Stimulated activated CD4-positive, alpha-beta T cell treated with anti-CD3 and anti-CD28 coated beads, Interleukin-15, amount 100 ng/mL, for 24 hours (primary cell): ENCODE measurements around the gene RPS24.
A peak's percentile ranks its signal among the peaks of the same experiment; 100 is the strongest.
"Not testable (repeated sequence)": the region's sequence is repeated elsewhere in the genome, so short reads cannot be mapped to it uniquely, and the experiment has no call there.

ENCODE experiments used
- DNase-seq: peaks from one replicate; pipeline ENCODE4 v3.0.0-alpha.2; 2020

RPS24 gene

DNA sequence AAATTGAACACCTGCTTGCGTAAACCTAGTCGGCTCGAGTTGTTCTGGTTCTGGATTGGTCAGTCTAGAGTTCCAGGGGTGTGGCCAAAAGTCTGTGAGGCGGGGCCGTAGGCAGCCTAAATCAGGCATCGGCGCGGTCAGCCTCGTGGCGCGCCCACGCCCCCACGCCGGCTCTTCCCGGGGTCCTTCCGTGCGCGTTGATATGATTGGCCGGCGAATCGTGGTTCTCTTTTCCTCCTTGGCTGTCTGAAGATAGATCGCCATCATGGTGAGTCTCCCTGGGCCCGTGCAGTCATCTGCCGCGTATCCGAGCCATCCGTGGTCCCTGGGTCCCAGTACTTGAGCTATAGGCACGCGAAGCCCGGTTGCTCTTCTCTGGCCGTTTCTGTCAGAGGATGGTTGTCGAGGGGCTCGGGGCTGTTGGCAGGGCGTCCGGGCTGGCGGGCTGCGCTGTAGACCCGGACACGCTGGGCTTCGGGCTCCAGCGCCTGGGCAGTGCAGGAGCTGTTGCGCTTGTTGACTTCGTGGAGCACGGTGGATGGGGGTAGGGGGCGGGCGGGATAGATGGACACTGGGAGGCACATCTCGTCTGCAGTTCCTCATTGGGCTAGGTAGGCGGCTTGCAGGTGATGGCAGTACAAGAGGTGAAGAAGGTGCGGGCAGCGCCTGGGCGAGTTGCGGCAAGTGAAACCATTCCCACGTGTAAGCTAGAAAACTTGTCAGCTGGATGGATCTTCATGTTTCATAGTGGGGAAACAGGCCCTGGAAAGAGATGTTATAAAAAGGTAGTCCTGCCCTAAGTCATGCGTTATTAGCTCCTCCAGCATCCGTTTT, at the start of gene RPS24:
TSS of gene RPS24 (plus strand) at position 227 of the 834 bp plus-strand sequence. CDS start at position 266, 39 bp downstream.
- peak; percentile 95 for DNase-seq

DNA sequence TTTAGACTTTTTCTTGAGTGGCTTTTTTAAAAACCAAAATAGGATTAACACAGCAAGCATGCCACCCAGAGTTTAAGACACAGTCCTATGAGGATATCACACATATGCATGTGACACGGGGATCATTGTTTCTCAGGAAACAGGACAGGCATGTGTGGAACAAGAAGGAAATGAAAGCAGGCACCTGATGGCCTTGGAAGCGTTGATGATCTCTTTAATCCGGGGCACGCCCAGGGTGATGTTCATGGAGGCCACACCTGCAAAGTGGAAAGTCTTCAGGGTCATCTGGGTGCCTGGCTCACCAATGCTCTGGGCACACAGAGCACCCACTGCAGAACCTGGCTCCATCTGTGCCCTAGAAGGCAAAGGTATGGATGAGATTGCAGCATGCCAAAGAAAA, 48.7 kb upstream of the RPS24 start:
- DNase-seq: no peak

DNA sequence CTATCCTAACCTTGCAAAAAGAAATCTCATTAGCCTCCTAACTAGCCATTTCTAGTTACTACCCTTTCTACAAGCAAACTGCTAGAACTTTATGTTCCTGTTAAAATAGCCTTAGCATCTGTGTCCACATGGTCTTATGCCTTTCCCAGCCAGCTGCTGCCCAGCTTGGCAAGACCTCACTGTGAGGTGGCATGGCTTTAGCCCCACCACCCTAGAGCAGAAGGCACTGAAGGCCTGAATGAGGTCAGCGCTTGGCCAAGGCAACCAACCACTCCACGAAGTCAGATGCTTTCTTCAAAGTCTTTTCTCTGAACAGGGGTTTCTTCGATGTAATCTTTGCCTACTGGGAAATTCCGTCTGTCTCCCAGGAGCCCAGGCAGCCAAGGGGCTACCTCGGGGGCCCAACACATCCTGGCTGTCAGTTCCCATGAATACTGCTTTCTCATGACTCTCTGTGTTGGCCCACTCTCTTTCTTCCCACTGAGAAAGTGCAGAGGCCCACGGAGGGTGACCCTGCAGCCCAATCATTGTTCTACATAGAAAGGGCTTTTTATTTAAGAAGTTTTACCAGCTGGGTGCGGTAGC, 45.9 kb upstream of the RPS24 start:
- no peak for DNase-seq

- DNase-seq: no peak
Measured at GRCh38 chr10:77989081-77989724, 44.5 kb upstream of the RPS24 start.

GRCh38 chr10:77993620-77994019, 40.0 kb upstream of the RPS24 start:
- no peak for DNase-seq

DNA sequence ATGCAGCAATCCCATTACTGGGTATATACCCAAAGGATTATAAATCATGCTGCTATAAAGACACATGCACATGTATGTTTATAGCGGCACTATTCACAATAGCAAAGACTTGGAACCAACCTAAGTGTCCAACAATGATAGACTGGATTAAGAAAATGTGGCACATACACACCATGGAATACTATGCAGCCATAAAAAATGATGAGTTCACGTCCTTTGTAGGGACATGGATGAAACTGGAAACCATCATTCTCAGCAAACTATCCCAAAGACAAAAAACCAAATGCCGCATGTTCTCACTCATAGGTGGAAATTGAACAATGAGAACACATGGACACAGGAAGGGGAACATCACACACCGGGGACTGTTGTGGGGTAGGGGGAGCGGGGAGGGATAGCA, 34.9 kb upstream of the RPS24 start:
- not testable (repeated sequence) for DNase-seq

GRCh38 chr10:78000206-78000605, 33.5 kb upstream of the RPS24 start:
- DNase-seq: no peak

GRCh38 chr10:78000956-78001472, 32.6 kb upstream of the RPS24 start:
- no peak for DNase-seq

GRCh38 chr10:78002541-78003288, 30.9 kb upstream of the RPS24 start:
- DNase-seq: no peak

DNA sequence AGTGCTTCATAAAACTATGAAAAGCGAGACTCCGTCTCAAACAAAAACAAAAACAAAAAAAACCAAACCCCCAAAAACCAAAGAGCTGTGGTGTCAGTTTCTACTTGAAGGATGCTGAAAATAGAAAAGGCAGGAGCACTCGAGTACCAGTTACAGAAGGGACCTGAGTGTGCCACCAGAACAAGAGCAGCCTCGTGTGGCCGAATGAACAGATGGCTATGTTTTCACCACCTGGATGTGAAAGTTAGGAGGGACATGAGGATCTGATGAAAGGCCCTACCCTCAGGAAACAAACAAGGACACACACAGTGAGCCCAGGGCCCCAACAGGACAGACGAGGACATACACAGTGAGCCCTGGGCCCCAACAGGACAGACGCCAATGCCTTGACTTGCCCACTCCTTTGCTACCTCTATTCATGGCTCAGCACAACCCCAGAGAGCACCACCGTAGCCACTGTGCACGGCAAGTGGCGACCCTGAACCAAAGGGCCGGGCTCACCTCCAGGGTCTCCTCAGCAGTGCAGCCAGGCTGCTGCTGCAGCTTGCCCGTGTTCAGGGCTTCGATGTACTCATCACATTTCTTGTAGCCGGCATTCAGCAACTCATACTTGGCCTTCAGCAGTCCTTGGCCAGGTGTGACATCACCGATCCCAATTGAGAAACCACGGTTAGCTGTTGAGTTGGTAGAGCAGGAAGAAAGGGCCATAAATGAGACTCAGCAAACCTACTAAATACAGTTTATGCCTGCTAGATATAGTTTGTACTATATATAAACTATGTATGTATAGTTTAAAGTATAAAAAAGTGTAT, 29.2 kb upstream of the RPS24 start:
- DNase-seq: no peak

DNA sequence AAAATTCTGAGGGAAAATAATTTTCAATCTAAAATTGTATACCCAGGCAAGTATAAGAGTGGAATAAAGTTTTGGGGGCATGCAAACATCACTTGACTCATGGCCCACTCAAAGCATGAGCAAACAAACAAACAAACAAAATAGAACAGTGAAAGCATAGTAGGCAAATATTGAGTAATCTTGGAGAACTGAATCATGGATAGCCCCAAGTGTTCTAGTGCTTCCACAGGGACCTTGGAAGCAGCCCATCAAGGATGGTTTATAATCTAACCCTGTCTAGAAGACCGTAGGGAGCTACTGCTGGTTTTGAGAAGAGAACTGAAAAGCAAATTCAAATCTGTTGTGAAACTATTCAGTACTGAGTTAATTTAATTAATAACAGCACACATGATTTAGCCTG, 26.5 kb upstream of the RPS24 start:
- no peak for DNase-seq

- no peak for DNase-seq
Measured at GRCh38 chr10:78009662-78010061, 24.0 kb upstream of the RPS24 start.

DNA sequence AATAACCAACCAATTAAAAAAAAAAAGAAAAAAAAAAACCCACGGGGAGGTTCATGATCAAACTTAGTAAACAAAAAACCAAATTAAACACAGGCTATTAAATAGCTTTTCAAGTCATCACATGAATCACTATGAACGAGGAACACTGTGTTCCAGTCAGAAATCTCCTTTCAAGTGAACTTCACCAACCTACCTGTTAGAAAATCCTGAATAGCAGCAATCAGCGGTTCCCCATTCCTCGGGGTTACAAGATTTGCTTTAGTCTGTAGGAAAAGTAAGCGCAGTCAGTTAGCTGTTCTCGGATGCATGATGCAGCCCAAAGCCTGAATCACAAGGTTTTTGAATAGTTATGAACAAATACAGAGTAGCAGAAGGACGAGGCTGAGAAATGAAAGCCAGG, 23.4 kb upstream of the RPS24 start:
- DNase-seq: no peak

GRCh38 chr10:78011065-78011464, 22.6 kb upstream of the RPS24 start:
- no peak for DNase-seq

GRCh38 chr10:78013564-78013963, 20.1 kb upstream of the RPS24 start:
- no peak for DNase-seq

DNA sequence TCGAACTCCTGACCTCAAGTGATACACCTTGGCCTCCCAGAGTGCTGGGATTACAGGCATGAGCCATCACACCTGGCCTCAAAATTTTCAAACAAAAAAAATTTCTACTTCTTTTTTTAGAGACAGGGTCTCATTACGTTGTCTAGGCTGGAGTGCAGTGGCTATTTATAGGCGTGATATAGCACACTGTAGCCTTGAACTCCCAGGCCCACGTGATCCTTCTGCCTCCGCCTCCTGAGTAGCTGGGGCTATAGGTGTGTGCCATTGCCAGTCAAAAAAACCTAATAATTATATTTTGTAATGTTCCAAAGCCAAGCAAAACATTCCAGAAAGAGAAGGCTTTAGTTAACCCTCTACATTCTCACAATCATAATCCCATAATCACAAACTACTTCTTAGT, 18.1 kb upstream of the RPS24 start:
- no peak for DNase-seq

- no peak for DNase-seq
Measured at GRCh38 chr10:78017856-78018255, 15.8 kb upstream of the RPS24 start.

DNA sequence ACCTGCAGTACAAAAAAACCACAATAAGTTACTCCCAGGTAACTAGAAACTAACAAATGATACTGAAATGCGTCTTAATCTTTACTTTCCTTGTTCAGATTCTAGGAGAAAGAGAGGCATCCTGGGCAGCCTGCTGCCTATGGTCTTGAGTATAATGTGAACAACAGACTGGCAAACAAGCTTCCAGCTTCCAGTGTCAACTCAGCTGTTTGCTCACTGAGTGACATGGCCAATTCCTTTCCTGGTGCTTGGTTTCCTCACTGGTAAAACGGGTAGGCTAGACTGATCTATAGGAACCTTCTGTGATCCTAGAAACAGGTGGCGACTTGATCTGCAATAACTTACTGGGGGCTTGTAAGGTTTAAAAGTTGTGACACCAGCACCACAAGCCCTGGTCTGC, 14.4 kb upstream of the RPS24 start:
- DNase-seq: no peak

- no peak for DNase-seq
Measured at GRCh38 chr10:78021201-78021600, 12.5 kb upstream of the RPS24 start.

DNA sequence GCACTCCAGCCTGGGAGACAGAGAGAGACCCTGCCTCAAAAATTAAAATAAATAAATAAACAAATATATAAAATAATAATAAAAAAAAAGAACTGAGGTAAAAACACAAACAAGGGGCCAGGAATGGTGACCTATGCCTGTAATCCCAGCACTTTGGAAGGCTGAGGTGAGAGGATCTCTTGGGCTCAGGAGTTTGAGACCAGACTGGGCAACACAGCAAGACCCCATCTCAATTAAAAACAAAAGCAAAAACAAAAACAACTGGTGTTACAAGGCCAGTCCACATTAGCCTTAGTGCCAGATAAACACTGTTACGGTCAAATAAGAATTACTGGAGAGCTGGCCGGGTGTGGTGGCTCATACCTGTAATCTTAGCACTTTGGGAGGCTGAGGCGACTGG, 9.9 kb upstream of the RPS24 start:
- no peak for DNase-seq

DNA sequence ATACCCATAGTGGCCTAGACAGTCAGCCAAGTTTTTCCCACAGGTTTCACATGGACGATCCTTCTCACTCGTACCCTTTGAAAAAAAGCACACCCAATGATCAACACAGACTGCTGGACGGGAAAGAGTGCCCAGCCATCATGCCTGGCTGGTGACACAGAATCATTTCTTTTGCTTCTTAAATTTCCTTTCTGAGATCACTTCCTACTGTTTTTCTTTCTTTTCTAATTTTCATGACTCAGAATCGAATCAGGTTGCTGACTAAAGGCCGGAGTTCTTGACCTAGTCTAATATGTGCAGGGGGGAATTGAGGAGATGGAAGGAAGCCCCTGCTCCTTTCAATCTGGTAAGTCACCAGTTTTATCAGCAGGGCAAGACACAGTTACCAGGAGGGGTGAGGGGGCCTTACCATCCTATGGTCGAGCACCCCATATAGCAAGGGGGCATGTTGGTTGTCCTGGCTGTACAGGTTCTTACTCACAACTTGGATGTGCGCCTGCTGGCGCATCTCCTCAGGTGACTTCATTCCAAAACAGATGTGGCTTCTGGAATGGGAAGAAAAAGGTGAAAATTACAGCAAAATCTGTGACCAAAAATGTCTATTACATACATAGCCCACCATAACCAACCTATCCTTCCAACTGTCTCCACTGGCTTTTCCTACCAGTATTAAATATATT, 7.8 kb upstream of the RPS24 start:
- DNase-seq: no peak
